Hepatocyte (in vitro differentiated cells): ENCODE measurements around the gene ITGB1BP1. TPM values are rescaled to one million over a fixed set of nuclear protein-coding genes. Genes with fewer than 3 reads are reported as not detected.

Experiments
- DNase-seq: peaks from one replicate; pipeline ENCODE4 v3.0.0-alpha.2; 2016; ENCODE audit warnings: low spot score
- H2AFZ ChIP-seq: fragments of 200-600 bp; sonication (generic); 2 replicates; pipeline ENCODE4 v1.6.0; 2016; ENCODE audit warnings: antibody characterized with exemption, mild to moderate bottlenecking
- H3K27ac ChIP-seq: fragments of 200-600 bp; sonication (generic); 2 replicates; pipeline ENCODE4 v1.5.1; 2016; ENCODE audit warnings: mild to moderate bottlenecking
- H3K27me3 ChIP-seq: fragments of 200-600 bp; sonication (generic); 2 replicates; pipeline ENCODE4 v1.6.1; 2016
- H3K36me3 ChIP-seq: fragments of 200-600 bp; sonication (generic); replicated peaks from 2 replicates; pipeline ENCODE4 v1.5.1; 2016; ENCODE audit warnings: low read depth; ENCODE audit not compliant: insufficient read depth
- H3K4me1 ChIP-seq: fragments of 200-600 bp; sonication (generic); 2 replicates; pipeline ENCODE4 v1.5.1; 2016; ENCODE audit warnings: mild to moderate bottlenecking, moderate library complexity; ENCODE audit not compliant: insufficient read depth
- H3K4me2 ChIP-seq: fragments of 200-600 bp; sonication (generic); 2 replicates; pipeline ENCODE4 v1.6.0; 2016
- H3K4me3 ChIP-seq: fragments of 200-600 bp; sonication (generic); 2 replicates; pipeline ENCODE4 v1.5.1; 2016; ENCODE audit warnings: mild to moderate bottlenecking
- H3K79me2 ChIP-seq: fragments of 200-600 bp; sonication (generic); 2 replicates; pipeline ENCODE4 v1.6.0; 2017; ENCODE audit warnings: mild to moderate bottlenecking
- H3K9me2 ChIP-seq: fragments of 200-600 bp; sonication (generic); replicated peaks from 2 replicates; pipeline ENCODE4 v1.6.0; 2017; ENCODE audit warnings: mild to moderate bottlenecking; ENCODE audit not compliant: insufficient read depth
- H3K9me3 ChIP-seq: fragments of 200-600 bp; sonication (generic); 2 replicates; pipeline ENCODE4 v1.5.1; 2016; ENCODE audit warnings: low read depth, mild to moderate bottlenecking
- H4K20me1 ChIP-seq: fragments of 200-600 bp; sonication (generic); 2 replicates; pipeline ENCODE4 v1.6.0; 2016; ENCODE audit warnings: mild to moderate bottlenecking; ENCODE audit not compliant: insufficient read depth, poor library complexity, severe bottlenecking
- EZH2 ChIP-seq: fragments of 200-600 bp; sonication (generic); IDR thresholded peaks from 2 replicates; pipeline ENCODE4 v1.6.1; 2016; ENCODE audit warnings: antibody characterized with exemption, mild to moderate bottlenecking, borderline replicate concordance
- EZH2phosphoT487 ChIP-seq: fragments of 200-600 bp; sonication (generic); IDR thresholded peaks from one replicate; pipeline ENCODE4 v1.6.1; 2018; ENCODE audit warnings: antibody characterized with exemption, mild to moderate bottlenecking, low read depth, moderate library complexity; ENCODE audit not compliant: unreplicated experiment, severe bottlenecking
- WGBS: methylation state at CpG from one replicate; pipeline ENCODE4 v1.1.6; 2016; ENCODE audit warnings: low lambda C conversion rate; ENCODE audit errors: missing lambda C conversion rate; 5-methylcytosine and 5-hydroxymethylcytosine counted together
- polyA plus RNA-seq: library from polyadenylated mRNA; unstranded; fragments of >200 nt; fragmentation: Nextera tagmentation; extraction: Ambion mirVana; gene quantifications from 2 replicates; pipeline ENCODE4 v1.2.1, GENCODE V29; 2016
- total RNA-seq: library from RNA; depleted of rRNA; stranded (reverse); fragments of >200 nt; gene quantifications from 2 replicates; pipeline ENCODE4 v1.2.3, GENCODE V29; 2014
- TF ChIP-seq, protein P1 (sequence below): fragments of 200-600 bp; sonication (generic); IDR thresholded peaks from 2 replicates; pipeline ENCODE4 v1.5.1; 2016; ENCODE audit warnings: antibody characterized with exemption, mild to moderate bottlenecking; ENCODE audit not compliant: poor library complexity

Gene ITGB1BP1
- total and polyA plus RNA-seq, 2 experiments from 2014 or later: 17.4 to 51.8 TPM

- Histone ChIP-seq H3K79me2 (no peaks in the 10 kb centered on the region), H3K4me2 (no peak overlapping the region), H3K27me3 (no peaks in the 10 kb centered on the region), H3K4me3 (no peak overlapping the region), H3K36me3 (no peaks in the 10 kb centered on the region), H3K9me2 (no peaks in the 10 kb centered on the region), H3K27ac (no peak overlapping the region), H3K9me3 (no peaks in the 10 kb centered on the region), H3K4me1 (no peaks in the 10 kb centered on the region), H2AFZ (no peak overlapping the region), H4K20me1 (no peaks in the 10 kb centered on the region)
- DNase-seq: no peak
- WGBS: 83% methylated on average over 6 of the region's 6 CpGs
- TF ChIP-seq EZH2phosphoT487: no peak
- TF ChIP-seq, protein P1, sequence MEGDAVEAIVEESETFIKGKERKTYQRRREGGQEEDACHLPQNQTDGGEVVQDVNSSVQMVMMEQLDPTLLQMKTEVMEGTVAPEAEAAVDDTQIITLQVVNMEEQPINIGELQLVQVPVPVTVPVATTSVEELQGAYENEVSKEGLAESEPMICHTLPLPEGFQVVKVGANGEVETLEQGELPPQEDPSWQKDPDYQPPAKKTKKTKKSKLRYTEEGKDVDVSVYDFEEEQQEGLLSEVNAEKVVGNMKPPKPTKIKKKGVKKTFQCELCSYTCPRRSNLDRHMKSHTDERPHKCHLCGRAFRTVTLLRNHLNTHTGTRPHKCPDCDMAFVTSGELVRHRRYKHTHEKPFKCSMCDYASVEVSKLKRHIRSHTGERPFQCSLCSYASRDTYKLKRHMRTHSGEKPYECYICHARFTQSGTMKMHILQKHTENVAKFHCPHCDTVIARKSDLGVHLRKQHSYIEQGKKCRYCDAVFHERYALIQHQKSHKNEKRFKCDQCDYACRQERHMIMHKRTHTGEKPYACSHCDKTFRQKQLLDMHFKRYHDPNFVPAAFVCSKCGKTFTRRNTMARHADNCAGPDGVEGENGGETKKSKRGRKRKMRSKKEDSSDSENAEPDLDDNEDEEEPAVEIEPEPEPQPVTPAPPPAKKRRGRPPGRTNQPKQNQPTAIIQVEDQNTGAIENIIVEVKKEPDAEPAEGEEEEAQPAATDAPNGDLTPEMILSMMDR: no peak
- TF ChIP-seq EZH2: no peak
Observed at GRCh38 chr2:9462886-9463697, 39.8 kb upstream of the ITGB1BP1 start.

DNA sequence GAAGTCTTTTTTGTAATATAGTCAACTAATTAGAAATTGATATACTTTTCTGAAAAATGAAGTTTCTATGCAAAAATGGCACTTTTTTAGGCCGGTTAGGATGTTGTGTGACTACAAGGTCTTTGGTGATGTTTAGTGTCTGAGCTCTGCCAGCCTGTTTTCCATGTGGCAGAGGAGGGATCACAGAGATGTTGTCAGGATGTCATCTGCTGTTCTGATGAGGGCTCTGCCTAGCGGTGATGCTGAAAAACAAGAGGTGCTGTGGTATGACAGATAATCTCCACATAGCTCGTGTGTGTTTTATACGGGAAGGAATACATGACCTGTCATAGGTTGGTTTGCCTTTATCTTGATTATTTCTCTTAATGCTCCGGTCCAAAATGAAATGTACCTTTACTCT lies 39.0 kb upstream of the ITGB1BP1 start:
- H3K4me3 ChIP-seq: no peak overlapping the region
- H3K36me3 ChIP-seq: no peaks in the 10 kb centered on the region
- H3K9me2 ChIP-seq: no peaks in the 10 kb centered on the region
- H3K79me2 ChIP-seq: no peaks in the 10 kb centered on the region
- no peak for DNase-seq
- H3K4me1 ChIP-seq: no peaks in the 10 kb centered on the region
- H3K9me3 ChIP-seq: no peaks in the 10 kb centered on the region
- no peak overlapping the region for H3K27ac ChIP-seq
- H2AFZ ChIP-seq: no peak overlapping the region
- no peak for TF ChIP-seq EZH2phosphoT487
- TF ChIP-seq, protein P1: no peak
- TF ChIP-seq EZH2: no peak
- WGBS: 84% methylated on average over 5 of the region's 5 CpGs
- H3K4me2 ChIP-seq: no peak overlapping the region
- no peaks in the 10 kb centered on the region for H4K20me1 ChIP-seq
- H3K27me3 ChIP-seq: no peaks in the 10 kb centered on the region

DNA sequence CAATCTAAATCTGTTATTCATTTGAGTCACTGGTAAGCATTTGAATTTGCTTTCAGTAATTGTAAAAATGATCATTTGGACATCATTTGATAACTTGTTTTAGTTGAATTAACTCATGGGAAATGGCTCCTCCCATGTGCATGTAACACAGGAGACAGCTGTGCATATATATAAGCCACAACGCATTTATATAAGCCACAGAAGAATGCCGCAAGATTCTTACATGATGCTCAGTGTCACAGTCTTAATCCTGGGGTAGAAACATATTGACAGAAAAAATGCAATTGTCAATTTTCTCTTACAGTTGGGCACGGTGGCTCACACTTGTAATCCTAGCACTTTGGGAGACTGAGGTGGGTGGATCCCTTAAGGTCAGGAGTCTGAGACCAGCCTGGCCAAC lies 37.8 kb upstream of the ITGB1BP1 start:
- H3K4me3 ChIP-seq: no peak overlapping the region
- H3K4me1 ChIP-seq: no peaks in the 10 kb centered on the region
- no peak overlapping the region for H2AFZ ChIP-seq
- no peak overlapping the region for H3K4me2 ChIP-seq
- H3K27me3 ChIP-seq: no peaks in the 10 kb centered on the region
- H3K9me2 ChIP-seq: no peaks in the 10 kb centered on the region
- no peaks in the 10 kb centered on the region for H4K20me1 ChIP-seq
- no peak overlapping the region for H3K27ac ChIP-seq
- no peaks in the 10 kb centered on the region for H3K36me3 ChIP-seq
- 88% methylated on average over 3 of the region's 3 CpGs for WGBS
- no peaks in the 10 kb centered on the region for H3K79me2 ChIP-seq
- H3K9me3 ChIP-seq: no peaks in the 10 kb centered on the region
- TF ChIP-seq EZH2 (no peak), EZH2phosphoT487 (no peak)
- TF ChIP-seq, protein P1: no peak
- DNase-seq: no peak
